VCaP (cell line): ENCODE measurements around the gene KRTAP5-10.
"Not testable (repeated sequence)": the region's sequence is repeated elsewhere in the genome, so short reads cannot be mapped to it uniquely, and the experiment has no call there.

Experiments
- H3K27ac ChIP-seq: fragments of 450-650 bp; 2 replicates; pipeline ENCODE4 v1.5.1; 2017
- CTCF ChIP-seq: fragments of 450-650 bp; conservative IDR thresholded peaks from 2 replicates; pipeline ENCODE4 v1.5.1; 2017; ENCODE audit warnings: mild to moderate bottlenecking, moderate library complexity

KRTAP5-10 gene

DNA sequence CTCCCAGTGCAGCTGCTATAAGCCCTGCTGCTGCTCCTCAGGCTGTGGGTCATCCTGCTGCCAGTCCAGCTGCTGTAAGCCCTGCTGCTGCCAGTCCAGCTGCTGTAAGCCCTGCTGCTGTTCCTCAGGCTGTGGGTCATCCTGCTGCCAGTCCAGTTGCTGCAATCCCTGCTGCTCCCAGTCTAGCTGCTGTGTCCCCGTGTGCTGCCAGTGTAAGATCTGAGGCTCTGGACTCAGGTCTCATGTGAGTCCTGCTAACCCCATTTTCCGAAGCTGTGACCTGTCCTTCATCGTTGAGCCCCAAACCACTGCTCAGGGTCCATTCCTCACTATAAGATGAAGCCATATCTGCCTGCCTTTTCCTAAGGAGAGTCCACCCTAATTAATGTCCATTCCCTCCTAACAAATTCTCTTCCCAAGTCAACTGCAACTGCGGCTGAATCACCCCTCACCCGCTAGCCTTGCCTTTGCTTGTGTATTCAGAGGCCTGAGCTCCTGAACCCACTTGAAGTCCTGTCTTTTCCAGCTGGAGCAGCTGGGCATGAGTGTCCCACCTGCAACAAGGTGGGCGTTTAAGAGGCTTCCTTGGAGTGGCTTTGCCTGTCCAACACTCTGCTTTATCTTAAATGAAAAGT is 37.7 kb upstream of the KRTAP5-10 start:
- H3K27ac ChIP-seq, result no peak overlapping the region

GRCh38 chr11:71530602-71531001 is 34.8 kb upstream of the KRTAP5-10 start:
- H3K27ac ChIP-seq, result no peak overlapping the region
- no peak for TF ChIP-seq CTCF

More for the DNA sequence above, 37.7 kb upstream of the KRTAP5-10 start:
- no peak for TF ChIP-seq CTCF

- H3K27ac ChIP-seq, result no peak overlapping the region
- no peak for TF ChIP-seq CTCF
Observed at GRCh38 chr11:71532036-71532610, 33.2 kb upstream of the KRTAP5-10 start.

DNA sequence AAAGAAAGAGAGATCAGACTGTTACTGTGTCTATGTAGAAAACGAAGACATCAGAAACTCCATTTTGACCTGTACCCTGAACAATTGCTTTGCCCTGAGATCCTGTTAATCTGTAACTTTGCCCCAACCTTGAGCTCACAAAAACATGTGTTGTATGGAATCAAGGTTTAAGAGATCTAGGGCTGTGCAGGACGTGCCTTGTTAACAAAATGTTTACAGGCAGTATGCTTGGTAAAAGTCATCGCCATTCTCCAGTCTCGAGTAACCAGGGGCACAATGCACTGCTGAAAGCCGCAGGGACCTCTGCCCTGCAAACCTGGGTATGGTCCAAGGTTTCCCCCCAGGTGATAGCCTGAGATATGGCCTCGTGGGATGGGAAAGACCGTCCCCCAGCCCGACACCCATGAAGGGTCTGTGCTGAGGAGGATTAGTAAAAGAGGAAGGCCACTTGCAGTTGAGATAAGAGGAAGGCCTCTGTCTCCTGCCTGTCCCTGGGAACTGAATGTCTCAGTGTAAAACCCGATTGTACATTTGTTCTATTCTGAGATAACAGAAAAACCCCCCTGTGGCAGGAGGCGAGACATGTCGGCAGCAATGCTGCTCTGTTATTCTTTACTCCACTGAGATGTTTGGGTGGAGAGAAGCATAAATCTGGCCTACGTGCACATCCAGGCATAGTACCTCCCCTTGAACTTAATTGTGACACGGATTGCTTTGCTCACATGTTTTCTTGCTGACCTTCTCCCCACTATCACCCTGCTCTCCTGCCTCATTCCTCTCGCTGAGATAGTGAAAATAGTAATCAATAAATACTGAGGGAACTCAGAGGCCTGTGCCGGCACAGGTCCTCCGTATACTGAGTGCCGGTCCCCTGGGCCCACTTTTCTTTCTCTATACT is 30.4 kb upstream of the KRTAP5-10 start:
- not testable (repeated sequence) for H3K27ac ChIP-seq

DNA sequence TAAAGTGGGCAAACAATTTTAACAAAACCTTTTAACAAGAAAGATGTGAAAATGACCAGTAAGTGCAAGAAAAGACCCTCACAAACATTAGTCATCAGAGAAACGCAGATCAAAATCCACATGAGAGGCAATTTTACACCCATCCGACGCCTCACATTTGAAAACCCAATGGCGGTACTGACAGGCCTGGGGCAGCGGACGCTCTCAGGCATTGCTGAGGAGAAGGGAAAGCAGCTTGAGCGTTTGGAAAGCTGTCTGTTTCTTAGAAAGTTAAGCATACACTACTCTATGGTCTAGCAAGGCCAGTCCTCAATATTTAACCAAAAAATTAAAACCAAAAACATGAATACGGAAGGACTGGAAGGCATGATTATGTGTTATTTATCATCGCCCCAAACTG is 29.5 kb upstream of the KRTAP5-10 start:
- no peak overlapping the region for H3K27ac ChIP-seq
- TF ChIP-seq CTCF, result no peak

DNA sequence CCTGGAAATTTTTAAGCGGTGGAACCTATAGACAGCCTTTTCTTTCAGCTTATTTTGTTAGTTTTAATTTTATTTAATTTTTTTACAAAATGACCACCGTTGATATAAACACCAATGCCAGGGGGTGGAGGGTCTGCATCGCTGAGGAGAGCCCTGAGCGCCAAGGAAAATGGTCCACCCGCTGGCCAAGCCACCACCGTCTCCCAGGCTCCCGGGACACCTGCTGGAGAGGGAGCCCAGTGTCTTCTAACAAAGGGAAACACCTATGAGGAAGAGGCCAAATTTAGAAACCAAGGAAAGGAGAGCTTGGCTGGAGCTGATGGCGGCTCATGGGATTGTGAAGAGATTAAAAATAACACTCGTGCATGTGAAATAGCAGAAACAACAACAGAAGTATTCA is 27.8 kb upstream of the KRTAP5-10 start:
- TF ChIP-seq CTCF, result no peak
- no peak overlapping the region for H3K27ac ChIP-seq

DNA sequence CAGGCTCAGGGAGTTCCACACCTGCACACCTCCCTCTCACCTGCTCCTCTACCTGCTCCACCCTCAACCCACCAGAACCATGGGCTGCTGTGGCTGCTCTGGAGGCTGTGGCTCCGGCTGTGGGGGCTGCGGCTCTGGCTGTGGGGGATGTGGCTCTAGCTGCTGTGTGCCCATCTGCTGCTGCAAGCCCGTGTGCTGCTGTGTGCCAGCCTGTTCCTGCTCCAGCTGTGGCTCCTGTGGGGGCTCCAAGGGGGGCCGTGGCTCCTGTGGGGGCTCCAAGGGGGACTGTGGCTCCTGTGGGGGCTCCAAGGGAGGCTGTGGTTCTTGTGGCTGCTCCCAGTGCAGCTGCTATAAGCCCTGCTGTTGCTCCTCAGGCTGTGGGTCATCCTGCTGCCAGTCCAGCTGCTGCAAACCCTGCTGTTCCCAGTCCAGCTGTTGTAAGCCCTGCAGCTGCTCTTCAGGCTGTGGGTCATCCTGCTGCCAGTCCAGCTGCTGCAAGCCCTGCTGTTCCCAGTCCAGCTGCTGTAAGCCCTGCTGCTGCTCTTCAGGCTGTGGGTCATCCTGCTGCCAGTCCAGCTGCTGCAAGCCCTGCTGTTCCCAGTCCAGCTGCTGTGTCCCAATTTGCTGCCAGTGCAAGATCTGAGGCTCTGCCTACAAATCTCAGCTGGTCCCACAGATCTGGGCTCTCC is 27.2 kb upstream of the KRTAP5-10 start, which contains the start of gene KRTAP5-8:
Gene KRTAP5-8, plus strand, starts transcription at position 49 of the 689 bp plus-strand sequence. Its CDS starts 31 bp downstream, at position 80.
- H3K27ac ChIP-seq, result not testable (repeated sequence)

GRCh38 chr11:71538666-71538990 is 26.7 kb upstream of the KRTAP5-10 start:
- TF ChIP-seq CTCF, result no peak
- no peak overlapping the region for H3K27ac ChIP-seq
